Activated T-cell treated with anti-CD3 and anti-CD28 coated beads, Interleukin-2, amount 50 U/mL, for 48 hours (primary cell): Measurements from ENCODE around the gene TMEM132A.

ENCODE experiments used
- DNase-seq, 2 experiments: peaks; one replicate each; pipeline ENCODE4 v3.0.0-alpha.2; 2020

Gene TMEM132A

GRCh38 chr11:60964801-60965200 is 40.5 kb downstream of the TMEM132A start:
- no peak for DNase-seq

DNA sequence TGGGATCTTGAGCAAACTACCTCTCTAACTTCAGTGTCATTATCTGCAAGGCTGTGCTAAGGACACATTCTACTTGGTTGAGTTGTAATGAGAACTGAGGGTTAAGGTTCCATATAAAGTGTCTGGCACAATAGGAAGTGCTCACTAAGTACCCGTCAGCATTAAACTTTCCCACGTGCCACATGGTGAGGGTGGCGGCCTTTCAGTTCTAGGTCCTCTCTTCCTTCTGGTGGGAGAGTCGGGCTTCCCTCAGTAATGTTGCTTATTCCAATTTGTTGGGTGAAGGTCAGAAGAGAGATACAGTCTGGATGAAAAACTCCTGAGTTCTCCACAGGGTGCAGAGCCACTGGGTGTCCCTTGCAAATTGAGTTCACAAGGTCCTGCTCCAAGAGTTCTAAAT is 42.6 kb downstream of the TMEM132A start:
- DNase-seq, result no peak

- no peak for DNase-seq
Measured at GRCh38 chr11:60968223-60968622, 44.0 kb downstream of the TMEM132A start.

DNA sequence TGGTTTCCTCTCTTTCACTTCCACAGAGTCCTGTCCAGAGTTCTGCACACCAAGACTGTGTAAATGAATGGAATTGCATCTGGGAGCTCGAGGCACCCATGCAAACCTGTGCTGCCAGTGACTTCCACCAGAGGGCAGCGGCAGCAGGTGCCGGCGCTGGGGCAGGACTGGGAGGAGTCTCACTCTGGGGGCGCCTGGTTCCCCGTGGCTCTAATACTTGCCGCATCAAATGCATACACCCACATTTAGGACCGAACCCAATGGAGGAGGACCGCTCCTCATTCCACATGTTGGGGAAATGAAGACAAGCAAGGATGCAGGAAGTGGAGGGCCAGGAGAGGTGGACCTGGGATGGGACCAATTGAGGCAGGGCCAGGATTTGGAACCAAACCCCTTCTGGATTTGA is 46.1 kb downstream of the TMEM132A start:
- DNase-seq, result peak; percentile 91

DNA sequence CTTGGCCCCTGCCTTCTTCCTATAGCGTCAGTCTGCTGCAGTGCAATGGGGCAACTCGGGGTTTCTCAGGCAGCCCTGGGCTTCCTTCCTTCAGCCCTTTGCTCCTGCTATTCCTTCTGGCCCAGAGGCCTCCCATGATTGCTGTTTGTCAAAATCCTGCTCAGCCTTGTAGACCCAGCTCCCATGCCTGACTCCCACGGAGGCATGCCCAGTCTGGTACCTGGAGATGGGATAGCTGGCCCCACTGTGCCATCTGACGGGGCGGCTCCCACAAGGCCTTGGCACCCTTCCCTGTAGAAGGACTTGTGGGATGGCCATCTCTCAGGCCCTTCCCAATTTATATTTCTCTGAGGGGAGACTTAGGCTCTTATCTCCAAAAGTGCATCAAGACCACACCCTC is 46.6 kb downstream of the TMEM132A start:
- DNase-seq, result peak; percentile 36 to 49

- DNase-seq, result peak; percentile 79 to 81
Measured at GRCh38 chr11:60971520-60971919, 47.3 kb downstream of the TMEM132A start, which contains the start of gene CD6. CD6 (plus strand) TSS chr11:60971680; CDS start chr11:60971866, 186 bp downstream.

DNA sequence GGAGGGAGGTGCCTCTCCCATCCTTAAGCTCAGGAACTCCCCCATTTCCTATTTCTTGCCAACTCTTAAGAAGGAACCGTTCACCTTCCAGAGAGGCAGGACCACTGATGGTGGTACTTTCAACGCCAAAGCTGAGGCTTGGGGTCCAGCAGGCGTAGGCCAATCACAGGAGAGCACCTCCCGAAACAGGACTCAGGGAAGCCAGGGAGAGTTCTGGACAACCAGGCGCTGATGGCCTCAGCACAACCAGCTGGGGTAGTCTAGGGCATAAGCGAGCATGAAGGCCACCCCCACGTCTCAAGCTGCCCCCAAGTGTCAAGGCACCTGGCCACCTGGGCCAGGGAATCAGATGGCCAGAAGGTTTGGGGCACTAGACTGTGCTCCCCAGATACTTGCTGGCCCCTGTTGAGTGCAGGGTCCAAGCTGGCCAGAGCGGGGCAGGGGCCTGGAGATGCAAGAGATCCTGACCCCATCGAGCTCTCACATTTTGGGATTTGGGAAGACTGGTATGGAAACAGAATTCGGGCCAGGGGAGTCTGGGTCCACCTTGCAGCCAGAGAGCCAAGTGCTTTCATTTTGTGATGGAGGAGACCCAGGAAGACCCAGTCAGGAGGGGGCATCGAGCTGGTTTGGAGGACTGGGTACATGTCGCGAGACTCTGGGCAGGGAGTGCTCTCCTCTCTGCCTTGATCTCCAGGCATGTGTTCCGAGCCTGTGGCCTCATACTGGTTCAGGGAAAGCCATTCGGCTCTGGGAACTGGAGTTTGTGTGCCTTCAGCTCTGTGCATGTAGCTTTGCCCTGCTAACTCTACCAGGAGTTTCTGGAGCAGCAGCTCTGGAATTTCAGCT is 48.1 kb downstream of the TMEM132A start:
- peak; percentile 58 to 65 for DNase-seq

DNA sequence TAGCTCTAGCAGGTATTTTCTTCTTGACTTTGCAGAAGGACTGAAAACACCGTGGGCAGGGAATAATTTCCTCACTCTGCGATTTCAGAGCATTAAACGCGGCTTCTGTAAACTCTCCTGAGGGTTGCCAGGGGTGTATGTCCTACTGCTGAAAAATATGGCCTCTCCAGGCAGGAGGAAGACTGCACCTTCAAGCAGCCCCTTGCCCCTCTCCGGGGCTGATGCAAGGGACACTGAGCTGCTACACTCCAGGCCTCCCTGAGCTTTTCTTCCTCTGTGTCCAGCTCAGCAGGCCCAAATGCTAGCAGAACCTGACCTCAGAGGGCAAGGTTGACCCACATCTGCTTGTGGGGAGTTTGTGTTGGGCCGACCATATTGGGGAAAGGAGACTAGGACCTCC is 49.4 kb downstream of the TMEM132A start:
- peak; percentile 65 to 66 for DNase-seq

- DNase-seq, result peak; percentile 64 to 67
Measured at GRCh38 chr11:60974316-60974715, 50.1 kb downstream of the TMEM132A start.

DNA sequence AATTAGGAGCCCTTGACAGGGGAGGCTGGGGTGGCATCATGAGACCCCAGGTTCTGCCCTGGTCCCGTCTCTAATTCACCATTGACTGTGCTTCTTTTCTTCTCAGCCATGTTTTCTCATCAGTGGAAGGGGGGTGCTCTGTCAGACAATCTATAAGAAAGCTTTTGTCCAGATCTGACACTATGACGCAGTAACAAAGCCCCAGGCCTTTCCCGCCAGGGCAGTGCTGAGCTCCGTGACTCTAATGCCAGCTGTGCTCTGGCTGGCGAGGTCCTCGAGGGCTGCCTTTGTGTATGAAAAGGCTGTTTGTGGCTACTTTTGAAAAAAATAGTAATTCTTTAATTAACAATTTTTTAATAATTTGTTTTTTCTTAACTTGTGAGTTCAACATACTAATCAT is 50.5 kb downstream of the TMEM132A start:
- peak; percentile 62 for DNase-seq

DNA sequence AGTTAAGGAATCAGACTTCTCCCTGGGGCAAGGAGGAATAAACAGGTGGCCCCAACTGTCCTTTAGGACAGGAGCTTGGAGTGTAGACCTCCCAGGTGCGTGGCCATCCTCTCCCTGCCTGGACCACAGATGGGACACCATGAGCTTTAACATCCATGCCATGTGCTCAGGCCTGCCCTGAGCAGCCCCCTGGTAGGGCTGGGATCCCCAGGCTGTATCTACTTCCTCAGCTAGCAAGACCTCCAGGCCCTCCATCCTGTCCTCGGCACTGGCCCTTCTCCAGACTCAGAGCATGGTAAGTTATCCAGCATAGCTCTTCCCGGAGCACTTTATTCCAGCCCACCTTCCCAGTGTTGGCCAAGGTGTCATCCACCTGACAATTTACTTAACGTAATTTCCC is 53.0 kb downstream of the TMEM132A start:
- peak in 1 of 2 experiments; percentile 36 for DNase-seq

DNA sequence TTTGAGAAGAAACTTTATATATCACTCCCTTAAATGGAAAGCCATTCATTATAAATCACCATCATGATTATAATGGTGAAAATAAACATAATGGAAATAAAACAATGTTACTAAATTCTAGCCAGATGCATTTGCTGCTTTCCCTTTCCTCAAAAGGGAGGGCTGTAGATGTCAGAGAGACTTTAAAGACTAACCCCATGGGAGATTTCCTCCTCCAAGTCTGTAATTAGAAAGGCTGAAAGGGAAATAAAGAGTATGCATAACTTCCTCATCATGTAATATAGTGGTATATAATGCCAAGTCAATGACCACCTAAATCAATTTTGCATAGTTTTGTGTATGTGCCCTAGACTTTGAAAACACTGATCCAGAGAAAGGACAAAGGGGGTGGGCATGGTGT is 53.6 kb downstream of the TMEM132A start:
- no peak for DNase-seq

- peak; percentile 86 to 87 for DNase-seq
Measured at GRCh38 chr11:60978546-60979380, 54.5 kb downstream of the TMEM132A start.

DNA sequence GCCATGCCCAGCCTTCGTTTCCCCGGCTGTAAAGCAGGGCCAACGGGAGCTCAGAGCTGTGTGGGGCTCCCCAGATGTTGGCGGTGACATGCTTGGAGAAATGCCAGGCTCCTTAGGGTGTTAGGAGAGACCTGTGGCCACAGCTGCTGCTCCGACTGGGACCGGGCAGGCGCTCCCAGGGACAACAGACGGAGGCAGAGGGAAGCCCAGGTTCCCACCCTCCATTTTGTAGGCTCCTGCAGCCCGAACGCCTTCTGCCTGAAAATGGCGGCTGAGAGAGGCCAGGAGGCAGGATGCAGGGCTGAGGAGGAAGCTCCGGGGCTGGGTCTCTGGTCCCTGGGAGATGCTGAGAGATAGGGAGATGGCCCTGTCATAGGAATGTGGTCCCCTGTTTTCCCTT is 57.3 kb downstream of the TMEM132A start:
- peak; percentile 55 to 58 for DNase-seq

DNA sequence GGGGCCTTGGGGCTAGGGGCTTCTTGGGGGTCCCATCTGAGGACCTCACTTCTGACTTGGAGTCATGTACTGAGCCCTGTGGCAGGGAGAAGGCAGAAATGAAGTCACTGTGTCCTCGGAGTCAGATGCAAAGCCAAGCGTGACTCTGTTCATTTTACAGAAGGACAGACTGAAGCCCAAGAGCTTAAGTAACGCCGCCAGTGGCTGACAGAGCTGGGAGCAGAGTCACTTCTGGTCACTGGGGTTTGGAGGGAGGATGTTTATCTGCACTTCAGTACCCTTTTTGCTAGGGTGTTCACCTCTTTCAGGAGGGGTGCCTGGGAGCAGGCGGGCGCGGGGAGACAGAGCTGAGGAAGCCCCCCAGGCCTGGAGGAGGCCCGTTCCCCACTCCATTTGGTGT is 57.9 kb downstream of the TMEM132A start:
- peak; percentile 60 to 68 for DNase-seq

DNA sequence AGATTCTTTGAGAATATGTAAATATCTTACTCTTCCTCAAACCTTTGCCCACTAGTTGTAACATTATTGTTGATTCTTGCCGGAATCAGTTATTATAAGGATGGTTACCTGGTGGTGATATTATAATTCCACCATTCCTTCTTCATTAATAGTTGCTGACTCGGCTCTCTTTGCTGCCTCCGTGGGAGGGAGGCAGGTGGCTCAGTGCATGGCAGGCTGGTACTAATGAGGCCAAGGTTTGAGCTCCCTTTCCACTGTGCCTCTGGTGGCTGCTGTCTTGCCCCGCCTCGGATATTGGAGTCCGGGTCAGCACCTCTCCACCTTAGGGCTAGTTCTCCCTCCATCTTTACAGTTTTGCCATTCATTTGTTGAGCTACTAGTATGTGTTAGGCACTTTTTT is 59.9 kb downstream of the TMEM132A start:
- peak; percentile 47 to 53 for DNase-seq

DNA sequence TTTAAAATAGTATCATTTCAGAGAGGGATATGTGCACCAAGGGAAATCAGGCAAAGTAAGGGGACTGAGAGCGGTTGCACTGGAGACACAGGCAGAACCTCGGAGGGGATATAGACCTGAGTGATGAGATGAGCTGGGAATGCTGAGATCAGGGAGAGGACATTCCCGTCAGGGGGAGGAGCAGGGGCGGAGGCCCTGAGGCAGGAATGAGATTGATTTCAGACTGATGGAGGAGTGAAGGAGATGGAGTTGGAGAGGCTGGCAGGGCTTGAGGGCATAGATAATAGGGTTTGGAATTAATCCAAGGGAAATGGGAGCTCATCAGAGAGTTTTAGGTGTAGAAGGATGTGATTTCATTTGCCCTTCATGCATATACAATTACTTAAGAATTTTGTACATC is 60.4 kb downstream of the TMEM132A start:
- peak; percentile 29 to 31 for DNase-seq

- peak; percentile 46 to 49 for DNase-seq
Measured at GRCh38 chr11:60985501-60985900, 61.2 kb downstream of the TMEM132A start.

DNA sequence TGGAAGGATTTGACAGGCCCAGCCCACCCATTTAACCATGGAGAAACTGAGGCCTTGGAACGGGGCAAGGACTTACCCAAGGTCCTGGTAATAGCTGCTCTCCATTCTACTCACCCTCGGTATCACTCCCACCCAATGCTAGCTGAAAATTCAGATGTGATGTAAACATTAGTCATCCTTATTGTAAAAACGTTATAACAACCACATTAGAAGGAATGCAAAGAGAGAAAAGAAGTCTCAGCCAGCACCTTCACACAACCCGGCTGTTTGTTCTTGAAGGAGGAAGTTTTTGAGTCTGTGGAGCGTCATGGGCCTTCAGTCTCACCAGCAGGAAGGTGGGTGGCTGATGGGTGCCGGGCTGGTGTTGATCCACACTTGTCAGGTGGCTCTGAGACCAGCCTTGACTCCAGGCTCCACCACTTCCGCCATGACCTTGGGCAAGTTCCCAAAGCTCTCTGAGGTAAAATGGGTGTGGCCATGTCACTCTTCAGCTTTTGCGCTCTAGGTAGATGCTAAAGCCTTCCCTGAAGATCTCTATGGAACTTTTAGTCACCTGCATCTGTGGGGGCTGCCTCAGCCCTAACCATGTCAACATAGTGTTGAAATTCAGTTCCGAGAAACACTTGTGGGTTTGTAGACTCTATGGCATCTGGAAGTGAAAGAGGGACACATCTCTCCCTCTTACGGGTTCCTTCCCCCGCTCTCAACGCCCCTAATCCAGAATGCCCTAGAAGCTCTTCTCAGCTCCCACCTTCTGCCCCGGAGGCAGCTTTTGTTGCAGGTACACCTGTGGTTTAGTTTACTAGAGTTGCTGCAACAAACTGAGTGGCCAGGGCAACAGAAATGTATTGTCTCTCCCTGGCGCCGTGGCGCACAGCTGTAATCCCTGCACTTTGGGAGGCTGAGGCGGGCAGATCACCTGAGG is 62.0 kb downstream of the TMEM132A start:
- peak; percentile 90 to 92 for DNase-seq
